SK-N-MC (cell line): ENCODE results near the gene CAMTA1.

ENCODE experiments used
- EZH2 ChIP-seq: fragments of 200-600 bp; sonication (generic); IDR thresholded peaks from one replicate; pipeline ENCODE4 v1.6.1; 2017; ENCODE audit warnings: antibody characterized with exemption
- FOXP2 ChIP-seq: optimal IDR thresholded peaks from 2 replicates; pipeline ENCODE3; 2011; ENCODE audit warnings: mild to moderate bottlenecking, moderate library complexity; ENCODE audit not compliant: insufficient read depth; ENCODE audit errors: extremely low read length, control extremely low read depth
- POLR2AphosphoS5 ChIP-seq: IDR thresholded peaks from 2 replicates; pipeline ENCODE4 v1.6.1; 2012; ENCODE audit warnings: mild to moderate bottlenecking, low read depth, low read length, borderline replicate concordance

DNA sequence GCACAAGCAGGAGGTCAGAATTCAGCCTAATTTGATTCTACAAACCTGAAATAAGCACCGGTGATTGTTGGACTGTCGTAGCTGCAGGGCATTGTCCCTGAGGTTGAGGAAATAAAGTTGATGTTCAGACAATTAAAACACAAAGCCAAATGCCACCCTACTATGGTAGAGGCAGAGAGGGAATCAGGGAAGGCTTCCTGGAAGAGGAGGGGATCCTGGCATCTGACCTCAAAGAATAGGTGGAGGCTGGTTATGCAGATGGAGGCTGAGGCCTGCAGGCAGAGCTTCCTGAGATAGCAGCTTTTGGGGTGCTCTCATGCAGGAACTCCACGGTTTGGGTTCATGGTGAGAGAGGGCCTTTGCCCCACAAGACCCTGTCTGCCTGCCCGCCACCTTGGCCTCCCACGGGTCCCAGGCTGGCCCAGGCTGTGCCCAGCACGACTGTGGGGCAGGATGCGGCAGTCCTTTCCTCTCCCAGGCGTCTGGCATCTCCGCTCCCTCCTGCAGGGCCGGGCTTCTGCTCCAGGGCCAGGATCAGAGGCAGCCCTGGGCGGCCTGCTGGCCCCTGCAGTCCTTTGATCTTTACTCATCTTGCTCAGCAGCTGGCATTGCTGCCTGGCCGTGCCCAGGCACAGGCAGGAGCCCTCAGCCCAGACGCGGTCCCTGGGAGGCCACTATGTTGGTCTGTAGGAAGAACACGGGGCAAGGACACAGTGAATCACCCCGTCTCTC is 851.7 kb downstream of the CAMTA1 start:
- TF ChIP-seq EZH2 (no peak), POLR2AphosphoS5 (no peak), FOXP2 (no peak)
